ENCODE data around the gene CDK10.

DNA sequence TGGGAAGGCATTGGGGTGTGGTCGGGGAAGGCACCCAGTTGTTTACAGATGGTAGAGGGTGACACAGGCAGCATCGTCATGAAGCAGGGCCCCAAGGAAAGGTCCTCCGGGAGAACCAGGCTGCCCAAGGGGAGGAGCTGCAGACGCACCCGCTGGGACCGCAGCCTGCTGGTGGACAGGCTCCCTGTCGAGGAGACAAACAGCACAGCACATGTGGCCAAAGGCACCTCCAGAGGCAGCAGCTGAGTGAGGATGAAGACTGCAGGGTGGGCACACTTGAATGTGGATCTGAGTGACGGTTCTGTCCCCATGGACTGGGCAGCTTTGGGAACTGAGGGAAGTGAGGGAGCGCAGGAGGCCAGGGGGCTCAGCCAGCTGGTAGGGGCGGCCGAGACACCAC lies 41.4 kb upstream of the CDK10 start:
- TF ChIP-seq, protein P1, sequence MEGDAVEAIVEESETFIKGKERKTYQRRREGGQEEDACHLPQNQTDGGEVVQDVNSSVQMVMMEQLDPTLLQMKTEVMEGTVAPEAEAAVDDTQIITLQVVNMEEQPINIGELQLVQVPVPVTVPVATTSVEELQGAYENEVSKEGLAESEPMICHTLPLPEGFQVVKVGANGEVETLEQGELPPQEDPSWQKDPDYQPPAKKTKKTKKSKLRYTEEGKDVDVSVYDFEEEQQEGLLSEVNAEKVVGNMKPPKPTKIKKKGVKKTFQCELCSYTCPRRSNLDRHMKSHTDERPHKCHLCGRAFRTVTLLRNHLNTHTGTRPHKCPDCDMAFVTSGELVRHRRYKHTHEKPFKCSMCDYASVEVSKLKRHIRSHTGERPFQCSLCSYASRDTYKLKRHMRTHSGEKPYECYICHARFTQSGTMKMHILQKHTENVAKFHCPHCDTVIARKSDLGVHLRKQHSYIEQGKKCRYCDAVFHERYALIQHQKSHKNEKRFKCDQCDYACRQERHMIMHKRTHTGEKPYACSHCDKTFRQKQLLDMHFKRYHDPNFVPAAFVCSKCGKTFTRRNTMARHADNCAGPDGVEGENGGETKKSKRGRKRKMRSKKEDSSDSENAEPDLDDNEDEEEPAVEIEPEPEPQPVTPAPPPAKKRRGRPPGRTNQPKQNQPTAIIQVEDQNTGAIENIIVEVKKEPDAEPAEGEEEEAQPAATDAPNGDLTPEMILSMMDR (IDR thresholded peaks at IDR 0.05) = no peak
- no peak for TF ChIP-seq POLR2A (IDR thresholded peaks at IDR 0.05)
- no peak for TF ChIP-seq EP300 (IDR thresholded peaks at IDR 0.05)

Data from suprapubic skin (tissue), 3 donors.